GM18502 (cell line): Measurements from ENCODE around the gene CCDC88C.

Experiments
- ATAC-seq: cut with Tn5 transposase; IDR thresholded peaks from one replicate; pipeline ENCODE4 v1.9.1; 2021; ENCODE audit warnings: mild to moderate bottlenecking; ENCODE audit not compliant: unreplicated experiment, poor library complexity

The CCDC88C gene

DNA sequence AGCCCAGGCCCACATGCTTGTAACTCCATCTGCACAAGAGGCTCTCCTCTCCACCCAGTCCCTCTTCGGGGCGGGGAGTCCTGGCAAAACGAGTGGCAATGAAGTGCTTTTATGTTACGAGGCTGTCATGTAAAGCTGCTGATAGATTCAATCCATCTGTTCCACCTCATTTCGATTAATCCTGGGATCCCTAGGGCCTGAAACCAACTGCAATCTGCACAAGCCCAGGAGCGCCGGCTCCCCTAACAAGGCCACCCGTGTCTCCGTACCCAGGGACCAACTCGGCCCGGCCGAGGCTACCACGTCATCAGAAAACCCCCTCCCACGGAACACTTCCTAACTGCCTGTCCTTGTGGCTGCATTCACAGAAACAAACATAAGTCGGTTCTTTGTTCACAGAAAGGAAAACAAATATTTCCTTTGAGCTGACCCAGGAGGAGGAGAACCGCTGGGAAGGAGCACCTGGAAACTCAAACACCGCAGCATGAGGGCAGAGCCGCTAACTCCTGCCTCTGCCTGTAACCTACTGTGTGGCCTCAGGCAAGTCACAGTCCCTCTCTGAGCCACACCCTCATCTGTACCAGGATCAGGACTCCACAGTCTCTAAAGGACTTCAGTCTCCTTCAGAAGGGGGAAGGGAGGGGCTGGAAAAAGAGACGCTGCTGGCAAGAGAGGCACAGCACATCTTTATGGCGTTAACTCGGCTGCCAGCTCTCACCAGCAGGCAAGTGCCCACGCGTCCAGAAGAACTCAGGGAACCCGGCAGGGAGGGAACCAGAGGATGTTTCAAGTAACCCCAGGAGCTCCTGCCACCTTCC lies 47.8 kb downstream of the CCDC88C start:
- no peak for ATAC-seq

DNA sequence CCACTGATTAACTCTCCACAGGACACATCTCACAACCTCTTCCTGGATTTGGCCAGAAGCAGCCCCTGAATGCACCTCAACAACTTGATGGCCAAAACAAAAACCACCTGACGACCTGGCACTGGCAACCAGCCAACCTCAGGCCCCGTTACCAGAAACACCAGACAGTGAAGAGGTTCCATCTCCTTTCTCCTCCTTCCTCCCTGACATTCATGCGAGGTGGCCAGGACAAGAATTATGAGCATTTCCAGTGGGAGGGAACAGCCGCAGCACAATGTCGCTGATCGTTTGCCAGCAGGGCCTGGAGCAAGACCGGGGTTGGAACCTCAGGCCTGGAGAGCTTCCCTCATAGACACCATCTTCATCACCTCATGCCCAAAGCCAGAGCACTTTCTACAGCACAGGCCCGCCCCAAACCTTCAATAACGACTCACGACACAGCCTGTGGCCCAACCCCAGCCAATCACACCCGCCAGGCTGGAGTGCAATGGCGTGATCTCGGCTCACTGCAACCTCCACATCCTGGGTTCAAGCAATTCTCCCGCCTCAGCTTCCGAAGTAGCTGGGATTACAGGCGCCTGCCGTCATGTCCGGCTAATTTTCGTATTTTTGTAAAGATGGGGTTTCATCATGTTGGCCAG lies 48.7 kb downstream of the CCDC88C start:
- no peak for ATAC-seq

DNA sequence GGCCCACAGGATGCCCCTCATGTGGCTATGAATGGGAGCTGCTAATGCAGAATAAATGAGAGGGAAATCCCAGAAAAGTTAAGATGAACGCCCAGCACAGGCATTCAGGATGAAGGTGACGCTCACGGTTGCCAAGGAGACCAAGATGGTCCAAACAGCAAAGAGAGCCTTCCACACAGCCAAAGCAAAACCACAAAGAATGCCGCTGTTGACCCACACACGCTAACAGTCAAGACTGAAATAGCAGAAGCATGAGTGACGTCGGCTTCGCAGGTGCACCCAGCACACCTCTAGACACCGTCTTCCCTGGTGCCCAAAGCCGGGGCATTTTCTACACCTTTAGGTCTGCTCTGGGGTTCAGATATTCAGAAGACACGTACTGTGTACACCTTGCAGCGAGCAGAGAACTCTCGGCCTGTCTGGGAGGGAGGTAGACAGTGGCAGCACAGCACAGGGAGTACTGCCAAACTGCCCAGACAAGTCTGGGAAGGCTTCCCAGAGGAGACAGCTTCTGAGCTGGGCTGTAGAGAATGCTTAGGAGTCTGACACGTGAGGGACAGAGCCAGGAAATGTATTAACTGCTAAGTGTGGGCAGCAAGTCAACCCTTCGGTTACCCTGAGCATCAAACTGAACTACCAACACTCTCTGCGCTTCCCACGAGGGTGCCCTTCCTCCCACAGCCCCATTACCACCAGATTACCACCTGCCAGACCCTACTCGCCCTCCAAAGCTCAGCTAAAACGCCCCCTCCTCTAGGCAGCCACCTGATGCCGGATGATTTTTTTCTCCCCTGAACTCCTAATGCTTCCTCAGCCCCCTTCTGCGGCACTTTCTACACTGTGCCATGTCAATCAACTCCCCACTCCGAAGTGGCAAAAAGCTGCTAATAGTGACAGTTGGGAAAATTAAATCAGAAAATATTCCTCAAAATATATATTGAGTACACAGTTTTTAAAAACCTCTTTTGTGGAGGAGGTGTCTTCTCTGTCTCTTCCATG lies 50.1 kb downstream of the CCDC88C start:
- peak; percentile 69 for ATAC-seq

DNA sequence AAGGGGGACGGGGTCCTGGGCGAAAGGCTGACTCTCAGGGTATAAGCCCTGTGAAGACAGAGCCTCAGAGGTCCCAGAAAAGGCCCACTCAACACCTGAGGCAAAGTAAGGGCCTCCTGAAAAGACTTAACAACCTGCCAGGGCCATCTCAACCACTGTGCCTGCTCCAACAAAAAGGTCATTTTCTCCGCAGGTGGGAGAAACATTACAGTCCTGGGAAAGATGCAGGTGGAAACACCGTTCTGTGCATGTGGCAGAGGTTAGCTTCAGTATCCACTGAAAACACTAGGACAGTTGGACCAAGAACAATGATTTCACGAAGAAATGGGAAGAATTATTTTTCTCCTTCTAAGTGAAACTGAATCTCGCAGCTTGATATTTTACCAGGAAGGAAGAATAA lies 50.9 kb downstream of the CCDC88C start:
- no peak for ATAC-seq

DNA sequence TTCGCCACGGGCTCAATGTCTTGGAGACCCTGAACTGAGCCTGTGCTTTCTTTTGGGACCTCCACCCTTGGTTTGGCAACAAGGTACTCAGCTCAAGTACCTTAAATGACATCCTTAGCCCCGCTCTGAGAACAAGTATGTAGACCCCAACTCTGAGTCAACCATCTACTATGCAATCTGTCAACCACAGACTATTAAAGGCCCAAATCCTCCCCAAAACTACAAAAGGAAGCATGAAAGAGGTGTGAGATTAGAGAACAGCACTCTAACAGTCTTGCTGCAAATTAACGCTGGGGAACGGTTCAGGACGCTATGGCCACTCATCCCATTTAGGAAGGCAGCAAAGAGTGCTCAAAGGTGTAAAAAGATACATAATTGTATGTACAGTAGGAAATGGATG lies 52.1 kb downstream of the CCDC88C start:
- ATAC-seq = no peak

DNA sequence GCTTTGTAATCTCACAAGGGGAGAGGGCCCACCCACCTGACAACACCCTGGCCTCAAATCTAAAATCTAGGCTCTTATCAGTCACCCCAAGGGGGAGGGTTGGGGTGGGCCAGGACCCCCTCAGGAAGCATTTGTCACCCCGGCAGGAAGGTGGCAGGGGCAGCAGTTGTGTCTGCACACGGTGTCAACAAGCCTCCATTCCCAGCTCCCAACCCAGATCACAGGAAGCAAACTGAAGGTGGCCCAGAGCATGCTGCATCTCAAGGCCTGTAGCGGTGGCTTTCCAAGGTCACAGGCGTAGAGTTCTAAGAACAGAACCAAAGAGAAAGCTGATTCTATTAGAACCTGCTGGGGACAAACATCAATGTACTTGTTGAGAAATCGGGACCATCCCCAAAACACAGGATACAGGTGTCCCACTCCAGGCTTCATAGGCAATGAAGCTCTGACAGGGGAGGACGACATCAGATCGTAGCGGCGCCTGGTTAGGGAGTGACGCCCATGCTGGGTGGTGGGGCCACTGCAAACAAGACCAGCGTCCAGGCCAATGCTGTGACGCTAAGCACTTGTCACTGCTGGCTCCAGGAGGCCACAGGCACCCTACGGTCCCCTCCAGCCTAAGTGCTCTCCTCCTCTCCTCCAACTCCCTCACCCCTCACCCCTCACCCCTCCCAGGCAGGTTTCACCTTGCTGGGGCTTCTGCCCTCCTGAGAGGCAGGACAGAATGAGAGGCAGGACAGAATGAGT lies 52.9 kb downstream of the CCDC88C start:
- no peak for ATAC-seq

DNA sequence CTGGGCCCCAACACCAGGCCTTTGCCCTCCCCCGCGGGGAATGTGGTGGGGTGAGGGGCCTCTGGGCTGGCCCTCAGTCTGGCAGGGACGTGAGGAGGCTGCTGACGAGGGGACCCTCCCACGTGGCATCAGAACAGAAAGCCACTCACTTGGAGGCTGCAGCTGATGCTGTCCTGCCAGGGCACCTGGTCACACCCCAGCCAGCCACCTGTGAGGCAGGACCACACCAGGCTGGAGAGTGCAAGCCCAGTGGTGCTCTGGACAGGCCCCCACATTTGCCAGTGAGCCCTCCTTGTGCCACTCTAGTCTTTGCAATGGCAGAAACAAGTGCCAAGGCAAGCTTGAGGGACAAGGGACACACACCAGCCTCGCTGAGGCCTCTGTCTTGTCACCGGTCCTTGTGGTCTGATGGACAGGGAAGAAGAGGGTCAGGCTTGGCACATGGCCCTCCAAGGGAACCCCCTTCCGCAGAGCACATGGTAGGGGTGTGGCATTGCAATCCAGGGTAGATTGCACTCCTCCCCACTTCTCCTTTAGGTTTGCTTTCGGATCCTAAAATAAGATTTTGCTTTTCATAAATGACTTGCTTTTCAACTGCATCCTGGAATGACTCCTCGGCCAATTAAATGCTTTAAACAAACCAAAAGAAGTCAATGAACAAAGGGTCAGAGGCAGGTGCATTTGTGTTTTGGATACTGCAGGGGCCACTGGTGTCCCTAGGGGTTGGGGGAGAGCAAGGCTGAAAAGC lies 53.7 kb downstream of the CCDC88C start:
- peak; percentile 69 for ATAC-seq

DNA sequence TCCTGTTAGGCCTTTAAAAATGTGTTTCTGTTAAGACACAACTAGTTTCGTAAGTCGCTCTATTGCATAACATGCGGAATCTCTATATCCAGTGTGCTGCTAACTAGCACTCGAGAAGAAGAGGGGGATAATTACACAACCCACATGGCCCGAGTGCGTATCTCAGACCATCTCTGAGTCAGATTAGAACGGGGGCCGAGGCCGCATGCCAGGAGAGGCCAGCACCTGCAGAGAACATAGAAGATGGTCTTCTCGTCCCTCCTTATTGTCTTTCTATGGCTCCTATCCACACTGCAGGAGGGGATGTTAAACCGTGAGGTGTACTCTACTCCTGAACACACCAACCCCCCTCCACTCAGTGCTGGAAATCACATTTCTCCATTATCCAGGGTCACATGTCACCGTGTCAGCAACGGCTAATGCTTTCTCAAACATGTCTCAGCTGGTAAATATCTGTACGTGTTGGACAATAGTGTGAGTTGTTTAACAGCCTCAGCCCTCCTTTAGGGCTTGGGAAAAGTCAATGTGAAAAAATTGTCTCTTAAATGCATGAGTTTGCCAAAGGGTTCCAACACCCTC lies 56.3 kb downstream of the CCDC88C start:
- ATAC-seq = no peak

DNA sequence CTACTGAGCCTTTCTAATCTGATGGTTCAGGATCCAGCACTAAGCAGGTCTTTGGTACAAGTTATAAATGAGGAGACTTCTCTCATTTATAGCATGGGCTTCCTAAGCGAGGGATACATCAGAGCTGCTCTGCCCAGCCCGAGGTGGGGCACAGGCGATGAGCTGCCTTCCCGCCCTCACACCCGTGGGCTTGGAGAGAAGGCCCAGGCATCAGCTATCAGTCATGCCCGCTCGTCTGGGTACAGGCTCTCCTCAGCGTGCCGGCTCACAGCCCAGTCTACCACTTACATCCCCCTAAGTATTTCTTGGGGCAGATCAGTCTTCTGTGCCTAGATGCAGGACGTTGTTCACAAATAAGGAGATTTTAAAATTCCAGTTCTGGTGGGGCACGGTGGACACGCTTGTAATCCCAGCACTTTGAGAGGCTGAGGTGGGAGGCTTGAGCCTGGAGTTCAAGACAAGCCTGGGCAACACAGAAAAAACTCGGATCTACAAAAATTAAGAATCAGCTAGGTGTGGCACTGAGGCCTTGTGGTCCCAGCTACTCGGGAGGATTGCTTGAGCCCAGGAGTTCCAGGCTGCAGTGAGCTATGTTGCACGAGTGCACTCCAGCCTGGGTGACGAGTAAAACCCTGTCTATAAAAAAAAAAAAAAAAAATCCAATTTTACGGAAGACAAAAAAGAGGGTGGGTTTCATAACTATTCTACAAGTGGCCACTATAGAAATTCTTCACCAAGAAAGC lies 57.0 kb downstream of the CCDC88C start:
- no peak for ATAC-seq

DNA sequence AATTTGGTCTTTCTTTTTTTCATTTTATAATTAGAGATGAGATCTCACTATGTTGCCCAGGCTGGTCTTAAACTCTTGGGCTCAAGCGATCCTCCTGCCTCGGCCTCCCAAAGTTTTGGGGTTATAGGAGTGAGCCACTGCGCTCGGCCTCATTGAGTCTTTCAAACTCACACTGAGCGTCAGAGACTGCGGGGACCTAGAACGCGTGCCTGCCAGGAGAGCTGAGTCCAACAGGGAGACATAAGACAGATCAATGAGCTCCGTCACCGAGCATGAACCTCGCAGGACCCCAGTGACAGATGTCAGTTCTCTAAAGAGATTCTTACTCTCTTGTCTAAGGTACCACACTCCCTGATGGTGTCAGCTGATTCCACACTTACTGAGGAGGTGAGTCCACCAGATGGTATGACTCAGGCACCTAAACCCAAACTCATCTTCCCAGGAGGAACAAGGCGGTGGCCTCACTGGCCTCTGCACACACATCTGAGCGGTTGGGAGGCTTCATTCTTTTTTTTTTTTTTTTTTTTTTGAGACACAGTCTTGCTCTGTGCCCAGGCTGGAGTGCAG lies 58.9 kb downstream of the CCDC88C start:
- no peak for ATAC-seq

DNA sequence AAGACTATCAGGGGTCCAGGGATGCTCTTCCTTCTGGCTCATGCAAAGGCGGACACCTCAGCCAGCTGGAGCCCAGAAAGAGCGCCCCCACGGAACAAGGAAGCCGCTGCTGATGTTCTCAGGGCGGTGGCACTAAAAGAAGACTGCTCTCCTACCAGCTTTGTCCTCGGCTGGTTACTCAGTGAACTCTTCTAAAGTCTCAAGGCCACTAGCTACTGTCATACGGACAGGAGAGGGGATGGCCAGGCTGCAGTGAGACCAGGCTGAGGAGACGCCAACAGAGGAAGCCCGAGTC lies 59.6 kb downstream of the CCDC88C start:
- no peak for ATAC-seq

DNA sequence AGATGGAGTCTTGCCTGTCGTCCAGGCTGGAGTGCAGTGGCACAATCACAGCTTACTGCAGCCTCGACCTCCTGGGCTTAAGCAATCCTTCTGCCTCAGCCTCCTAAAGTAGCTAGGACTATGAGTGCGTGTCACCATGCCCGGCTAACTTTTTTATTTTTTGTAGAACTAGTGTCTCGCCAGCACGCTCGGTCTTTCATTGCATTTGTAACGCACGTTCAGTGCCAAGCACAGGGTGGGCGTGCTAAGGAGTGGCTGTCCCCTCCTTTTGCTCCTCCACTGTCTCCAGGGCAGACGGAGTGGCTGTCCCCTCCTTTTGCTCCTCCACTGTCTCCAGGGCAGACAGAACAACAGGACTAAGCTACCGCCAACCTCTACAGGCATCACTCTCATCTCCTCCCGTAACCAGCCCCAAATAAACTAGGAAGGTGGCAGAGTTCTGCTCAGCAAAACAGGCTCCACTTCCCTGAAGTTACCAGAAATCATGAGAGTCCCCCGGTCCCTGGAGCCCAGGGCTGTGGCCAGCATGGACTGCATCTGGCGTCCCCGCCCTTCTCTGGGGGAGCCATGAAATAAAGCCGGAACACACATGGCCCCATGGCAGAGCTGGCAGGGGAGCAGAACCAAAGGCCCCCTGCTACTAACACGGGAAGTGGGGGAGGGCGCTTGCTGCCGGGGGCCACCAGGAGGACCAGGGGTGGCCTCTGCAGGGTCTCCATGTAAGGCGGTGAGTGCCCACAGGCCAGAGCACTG lies 60.2 kb downstream of the CCDC88C start:
- ATAC-seq = no peak

DNA sequence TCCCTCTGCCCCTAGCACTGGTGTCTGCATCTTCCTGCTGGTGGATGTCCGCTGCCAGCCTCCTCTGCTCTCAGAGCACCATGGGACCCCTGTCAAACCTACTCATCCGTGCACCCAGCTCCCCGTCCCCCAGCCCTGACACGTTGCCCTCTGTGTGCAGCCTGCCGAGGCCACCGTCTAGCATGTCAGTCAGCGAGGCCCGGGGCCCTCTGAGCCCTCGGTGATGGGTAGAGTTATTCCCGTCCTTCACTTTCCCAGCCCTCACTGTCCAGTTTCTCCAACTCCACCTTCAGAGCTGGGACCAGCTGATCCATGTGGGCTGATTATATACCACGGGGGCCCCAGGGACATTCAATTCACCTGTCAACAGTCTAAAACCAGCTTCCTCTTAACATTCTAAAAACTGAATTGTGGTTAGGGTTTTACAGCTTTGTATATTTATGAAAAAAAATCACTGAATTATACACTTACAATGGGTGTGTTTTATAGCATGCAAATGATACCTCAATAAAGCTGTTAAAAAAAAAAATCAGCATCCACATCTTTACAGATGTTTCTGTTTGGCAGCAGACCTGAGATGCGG lies 61.3 kb downstream of the CCDC88C start:
- ATAC-seq = peak; percentile 35

DNA sequence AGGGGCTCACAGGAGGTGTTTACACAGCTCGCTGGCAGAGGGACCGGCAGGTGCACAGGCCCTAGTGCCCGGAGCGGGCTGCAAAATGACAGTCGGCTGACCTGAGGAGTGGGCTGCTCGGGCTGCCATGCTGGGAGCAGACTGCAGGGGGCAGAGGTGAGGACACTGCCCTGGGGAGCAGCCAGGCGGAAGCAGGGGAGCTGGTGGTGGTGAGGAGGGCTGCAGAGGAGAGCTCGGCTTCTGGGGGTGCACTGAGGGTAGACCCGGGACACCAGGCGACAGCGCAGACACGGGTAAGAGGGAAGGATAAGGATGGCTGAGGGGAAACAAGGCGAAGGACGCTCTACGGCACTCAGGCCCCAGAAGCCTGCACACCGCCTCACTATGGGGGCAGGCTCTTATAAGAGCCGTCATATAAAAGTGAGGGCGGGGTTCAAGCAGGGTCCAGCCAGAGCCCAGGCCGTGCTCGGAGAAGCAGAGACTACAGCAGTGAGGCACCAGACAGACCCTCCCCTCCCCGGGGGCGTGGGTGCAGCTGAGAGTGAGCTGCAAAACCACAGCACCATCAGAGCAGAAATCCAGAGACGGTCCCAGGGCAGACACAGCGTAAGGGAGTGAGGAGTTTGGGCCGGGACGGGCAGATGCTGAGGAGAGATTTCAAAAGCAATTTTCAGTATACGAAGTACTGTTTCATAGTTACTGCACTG lies 62.5 kb downstream of the CCDC88C start:
- ATAC-seq = peak; percentile 34

DNA sequence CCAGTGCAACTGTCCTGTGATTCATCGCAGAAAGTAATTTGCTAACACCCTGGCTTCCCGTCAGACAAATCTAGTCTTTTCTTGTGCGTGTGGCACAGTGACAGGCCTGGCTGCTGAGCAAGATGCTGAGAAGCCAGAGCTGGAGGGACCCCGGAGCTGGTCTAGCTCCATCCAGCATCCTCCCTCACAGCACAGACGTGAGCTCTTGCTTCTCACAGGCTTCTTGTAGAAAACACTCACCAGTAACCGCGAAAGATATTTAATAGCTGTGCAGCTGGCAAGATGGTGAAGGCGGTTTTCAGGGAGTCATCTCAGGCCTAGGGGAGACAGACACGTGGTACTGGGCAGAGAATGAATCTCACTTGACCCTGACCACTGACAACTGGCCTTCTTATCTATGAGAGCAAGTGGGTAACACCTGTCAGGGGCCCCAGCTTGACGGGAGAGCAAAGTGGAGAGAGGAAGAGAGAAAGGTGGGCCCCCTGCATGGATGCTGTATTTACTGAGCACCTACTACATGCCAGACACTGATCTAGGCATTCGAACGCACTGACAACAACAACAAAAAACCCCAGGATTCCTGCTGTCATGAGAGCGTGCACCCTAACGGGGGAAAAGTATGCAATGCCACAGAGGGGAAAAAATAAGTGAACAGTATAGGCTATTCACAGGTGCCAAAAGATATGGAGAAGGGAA lies 63.3 kb downstream of the CCDC88C start:
- no peak for ATAC-seq
